GM20000 (cell line): ENCODE measurements around the gene CASKIN1.

Source experiments
- DNase-seq: peaks from one replicate; pipeline ENCODE4 v3.0.0; 2012; ENCODE audit warnings: low spot score
- TF ChIP-seq, protein P1 (sequence below): IDR thresholded peaks from 2 replicates; pipeline ENCODE4 v1.5.1; 2012; ENCODE audit warnings: mild to moderate bottlenecking, control low read depth; ENCODE audit errors: extremely low read depth, missing control alignments

CASKIN1 gene

DNA sequence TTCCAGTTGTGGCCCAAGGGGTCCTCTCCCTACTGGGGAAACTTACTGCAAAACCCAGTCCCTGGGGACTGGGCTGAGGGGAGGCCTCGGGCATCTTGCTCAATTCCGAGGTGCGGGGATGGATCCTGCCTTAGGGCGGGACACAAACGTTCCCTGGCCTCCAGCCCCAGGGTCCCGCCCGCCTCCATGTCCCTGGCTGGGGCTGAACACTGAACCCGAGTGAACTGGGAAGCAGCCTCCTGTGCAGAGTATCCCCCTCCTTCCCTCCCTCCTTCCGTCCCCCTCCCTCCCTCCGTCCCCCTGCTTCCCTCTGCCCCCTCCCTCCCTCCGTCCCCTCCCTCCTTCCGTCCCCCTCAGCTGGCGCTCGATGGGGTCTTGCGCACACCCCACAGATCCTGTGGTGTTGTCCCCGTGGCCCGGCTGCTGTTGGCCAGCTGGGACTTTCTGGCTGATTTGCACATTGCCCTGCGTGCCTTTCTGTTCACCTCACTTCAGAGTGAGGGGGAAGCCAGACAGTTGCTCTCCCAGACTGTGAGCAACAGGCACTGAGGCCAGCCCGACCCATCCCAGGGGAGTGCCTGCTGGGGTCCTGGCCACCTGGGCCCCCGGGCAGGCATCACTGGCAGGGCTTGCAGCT lies 35.4 kb downstream of the CASKIN1 start:
- TF ChIP-seq, protein P1, sequence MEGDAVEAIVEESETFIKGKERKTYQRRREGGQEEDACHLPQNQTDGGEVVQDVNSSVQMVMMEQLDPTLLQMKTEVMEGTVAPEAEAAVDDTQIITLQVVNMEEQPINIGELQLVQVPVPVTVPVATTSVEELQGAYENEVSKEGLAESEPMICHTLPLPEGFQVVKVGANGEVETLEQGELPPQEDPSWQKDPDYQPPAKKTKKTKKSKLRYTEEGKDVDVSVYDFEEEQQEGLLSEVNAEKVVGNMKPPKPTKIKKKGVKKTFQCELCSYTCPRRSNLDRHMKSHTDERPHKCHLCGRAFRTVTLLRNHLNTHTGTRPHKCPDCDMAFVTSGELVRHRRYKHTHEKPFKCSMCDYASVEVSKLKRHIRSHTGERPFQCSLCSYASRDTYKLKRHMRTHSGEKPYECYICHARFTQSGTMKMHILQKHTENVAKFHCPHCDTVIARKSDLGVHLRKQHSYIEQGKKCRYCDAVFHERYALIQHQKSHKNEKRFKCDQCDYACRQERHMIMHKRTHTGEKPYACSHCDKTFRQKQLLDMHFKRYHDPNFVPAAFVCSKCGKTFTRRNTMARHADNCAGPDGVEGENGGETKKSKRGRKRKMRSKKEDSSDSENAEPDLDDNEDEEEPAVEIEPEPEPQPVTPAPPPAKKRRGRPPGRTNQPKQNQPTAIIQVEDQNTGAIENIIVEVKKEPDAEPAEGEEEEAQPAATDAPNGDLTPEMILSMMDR: no peak

DNA sequence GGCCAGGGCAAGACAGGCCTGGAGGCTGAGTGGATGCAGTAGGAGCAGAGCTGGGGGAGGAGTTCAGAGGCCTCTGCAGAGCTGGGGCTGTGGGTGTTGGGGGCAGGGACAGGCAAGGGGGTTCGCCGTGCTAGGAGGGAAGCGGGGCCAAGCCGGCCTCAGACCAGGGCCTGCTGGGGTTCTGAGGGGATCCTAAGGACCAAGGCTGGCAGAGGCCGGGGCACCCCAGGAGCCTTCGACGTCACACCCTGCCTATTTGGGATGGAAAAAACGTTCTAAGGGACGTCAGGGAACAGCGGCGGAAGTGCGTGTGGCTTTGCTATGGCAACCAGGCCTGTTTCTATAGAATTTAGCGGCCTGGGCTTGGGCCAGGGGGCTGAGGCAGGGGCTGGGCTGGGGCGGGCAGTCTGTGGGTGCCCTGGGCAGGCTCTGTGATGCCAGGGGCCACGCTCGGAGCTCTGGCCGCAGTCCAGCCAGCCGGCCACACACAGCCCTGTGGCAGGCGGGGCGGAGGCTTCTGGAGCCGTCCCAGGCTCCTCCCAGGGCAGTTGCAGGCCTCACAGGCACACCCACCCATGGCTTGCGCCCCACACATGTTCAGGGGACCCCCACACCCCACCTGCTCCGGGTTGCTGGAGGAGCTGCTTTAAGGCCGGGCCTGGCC lies 37.1 kb downstream of the CASKIN1 start:
- DNase-seq: no peak
- TF ChIP-seq, protein P1: no peak

More for the DNA sequence above, 35.4 kb downstream of the CASKIN1 start:
- no peak for DNase-seq

DNA sequence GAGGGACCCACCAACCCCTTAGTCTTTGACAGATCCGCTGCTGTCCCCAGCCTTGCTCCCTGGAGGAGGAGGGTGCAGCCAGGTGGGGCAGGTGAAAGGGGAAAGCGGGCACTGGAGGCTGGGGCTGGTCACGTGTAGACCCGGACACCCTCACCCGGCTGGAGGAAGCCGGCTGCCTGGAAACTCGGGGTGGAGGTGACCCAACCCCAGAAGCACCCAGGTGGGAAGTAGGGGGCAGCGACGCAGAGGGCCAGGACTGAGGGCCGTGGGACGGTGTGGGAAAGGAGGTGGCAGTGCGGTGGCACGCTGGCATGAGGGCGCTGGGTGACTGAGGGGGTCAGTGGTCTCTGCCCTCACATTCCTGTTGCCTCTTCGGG lies 38.2 kb downstream of the CASKIN1 start:
- TF ChIP-seq, protein P1: no peak
- DNase-seq: no peak

DNA sequence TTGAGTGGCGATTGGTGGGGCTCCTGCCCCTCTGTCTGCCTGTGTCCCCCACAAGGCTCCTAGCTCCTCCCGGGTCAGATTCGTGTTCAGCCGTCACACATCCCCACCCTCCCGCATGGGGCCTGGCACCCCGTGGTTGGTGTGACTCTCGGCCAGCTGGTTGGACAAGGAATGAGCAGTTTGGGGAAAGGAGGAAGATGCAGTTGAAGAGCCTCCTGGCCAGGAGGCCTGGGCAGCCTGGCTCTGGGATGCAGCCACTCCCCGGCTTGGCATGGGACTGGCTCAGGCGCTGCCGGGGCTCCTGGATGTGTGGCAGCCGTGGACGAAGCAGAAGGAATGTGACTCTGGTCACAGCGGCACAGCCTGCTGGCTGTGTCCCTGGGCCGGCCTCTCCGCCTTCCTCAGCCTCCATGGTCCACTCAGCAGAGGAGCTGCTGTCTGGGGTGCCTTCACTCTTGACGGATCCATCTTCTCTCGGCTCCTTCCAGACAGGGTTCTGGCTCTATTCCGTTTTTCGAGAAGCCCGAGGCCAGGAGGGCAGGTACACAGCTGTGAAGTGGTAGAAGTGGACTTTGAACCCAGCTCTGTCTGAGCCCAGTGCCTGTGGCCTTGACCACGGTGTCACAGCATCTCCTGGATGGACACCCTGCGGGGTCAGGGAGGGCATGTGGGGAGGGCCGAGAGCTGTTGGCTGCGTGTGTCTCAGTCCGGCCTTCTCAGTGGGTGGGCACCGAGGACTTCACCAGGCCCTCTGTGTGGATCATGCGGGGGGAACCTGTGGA lies 38.7 kb downstream of the CASKIN1 start:
- TF ChIP-seq, protein P1: no peak
- DNase-seq: no peak

DNA sequence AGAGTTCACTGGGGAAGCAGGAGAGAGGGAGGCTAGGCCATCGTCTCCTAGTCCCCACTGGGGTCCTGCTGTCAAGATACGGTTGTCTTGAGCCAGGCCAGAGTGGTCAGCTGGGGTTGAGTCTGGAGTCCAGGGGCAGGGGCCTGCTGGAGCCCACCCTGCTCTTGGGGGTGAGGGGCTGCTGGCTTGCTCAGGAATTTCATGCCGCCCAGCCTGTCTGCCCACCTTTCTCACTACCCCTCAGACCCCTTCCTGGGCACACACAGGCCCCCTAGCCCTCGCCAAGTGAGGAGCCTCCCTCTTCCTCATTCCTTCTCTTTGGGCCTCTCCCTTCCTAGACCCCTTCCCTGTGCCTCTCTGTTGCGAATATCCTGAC lies 39.6 kb downstream of the CASKIN1 start:
- TF ChIP-seq, protein P1: no peak
- no peak for DNase-seq

DNA sequence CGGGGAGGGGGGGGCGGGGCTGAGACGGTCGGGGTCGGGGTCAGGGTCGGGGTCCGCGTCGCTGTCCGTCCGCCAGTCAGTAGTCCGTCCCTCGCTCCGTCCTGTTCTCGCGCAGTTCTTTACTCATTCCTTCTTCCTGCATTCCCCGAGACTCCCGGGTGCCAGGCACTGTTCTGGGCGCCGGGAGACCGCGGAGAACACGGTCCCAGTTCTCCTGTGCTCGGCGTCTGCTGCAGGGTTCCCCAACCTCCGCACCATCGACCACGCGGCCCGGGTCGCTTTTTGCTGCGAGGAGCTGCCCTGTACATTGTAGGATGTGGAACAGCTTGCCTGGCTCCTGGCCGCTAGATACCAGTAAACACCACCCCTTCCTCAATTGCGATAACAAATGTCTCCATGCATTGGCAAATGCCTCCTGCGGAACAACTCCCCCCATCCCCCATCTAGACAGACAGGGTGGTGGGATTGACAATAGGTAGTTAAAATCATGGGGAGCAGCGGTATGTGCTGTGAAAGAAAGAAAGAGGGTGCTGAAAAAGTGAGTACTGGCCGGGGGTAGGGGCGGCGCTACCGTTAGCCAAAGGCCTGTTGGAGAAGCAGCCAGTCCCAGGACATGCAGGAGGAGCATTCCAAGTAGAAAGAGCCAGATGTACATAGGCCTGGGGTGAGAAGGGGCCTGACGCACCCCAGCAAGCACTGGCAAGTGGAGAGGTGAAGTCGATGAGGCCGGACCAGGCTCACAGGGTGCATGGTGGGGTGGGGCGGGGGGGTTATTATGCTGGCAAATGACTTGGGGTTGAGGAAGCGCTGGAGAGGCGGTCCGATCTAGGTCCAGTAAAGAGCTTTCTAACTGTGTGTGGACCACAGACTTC lies 40.2 kb downstream of the CASKIN1 start:
- no peak for DNase-seq
- TF ChIP-seq, protein P1: no peak
